K562 (cell line): ENCODE data around the gene PRRC2B. TPM values are rescaled to one million over a fixed set of nuclear protein-coding genes. Genes with fewer than 3 reads are reported as not detected.

Experiments
- ATAC-seq: fragments of 200-7000 bp; cut with Tn5 transposase; 3 replicates; pipeline ENCODE4 v1.9.1; 2020; ENCODE audit warnings: moderate library complexity
- BruUV-seq: library from RNA; stranded (reverse); fragments of 400-500 nt; replicated peaks from 2 replicates; lab custom pipeline; 2021; lab: Mats Ljungman, UMichigan
- CTCF ChIA-PET: fragments of 300-600 bp; formaldehyde crosslinking; extraction: SDS; loops from one replicate; lab custom pipeline; 2021; ENCODE audit warnings: low intra/inter-chr PET ratio; lab: Yijun Ruan, JAX
- POLR2A ChIA-PET: fragments of 300-600, 350-650 bp; sonication (Branson Sonifier 250); formaldehyde crosslinking; extraction: SDS; loops from one replicate; lab custom pipeline; 2021; ENCODE audit warnings: antibody characterized with exemption, inconsistent platforms; lab: Yijun Ruan, JAX
- DNase-seq, 4 experiments: peaks; one replicate each; pipeline versions ENCODE4 v3.0.0 to v3.0.0-alpha.2; 2011 to 2018; ENCODE audit warnings: low spot score in 3 of 4, mixed read lengths in 3 of 4; ENCODE audit errors: extremely low read depth in 1 of 4
- FAIRE-seq: peaks from 2 replicates; lab custom pipeline; 2011; peaks lifted over from hg19 to GRCh38; lab: Jason Lieb, UNC
- H2AFZ ChIP-seq: 2 replicates; pipeline ENCODE4 v1.6.0; 2011; ENCODE audit warnings: low read depth, low read length, control low read depth, inconsistent platforms
- H3K27ac ChIP-seq: fragments of 200-600 bp; 3 replicates; pipeline ENCODE4 v1.8.0; 2011; ENCODE audit warnings: low read depth, mild to moderate bottlenecking, control low read depth, inconsistent platforms, low read length, moderate library complexity, mixed read lengths; ENCODE audit errors: extremely low read depth
- H3K27me3 ChIP-seq, 2 experiments: fragments of 300-600 bp in 1 of 2; 2 replicates in 1 of 2; 3 replicates in 1 of 2; pipeline versions ENCODE4 v1.6.0 to v1.8.0; 2011; ENCODE audit warnings: inconsistent platforms in 2 of 2, low read length in 2 of 2, mild to moderate bottlenecking in 1 of 2, mixed read lengths in 1 of 2, moderate library complexity in 1 of 2; ENCODE audit not compliant: control insufficient read depth in 2 of 2, insufficient read depth in 2 of 2
- H3K36me3 ChIP-seq: fragments of 300-600 bp; 3 replicates; pipeline ENCODE4 v1.8.0; 2011; ENCODE audit warnings: mild to moderate bottlenecking, low read length, inconsistent platforms; ENCODE audit not compliant: control insufficient read depth, insufficient read depth
- H3K4me1 ChIP-seq, 2 experiments: fragments of 200-600 bp in 1 of 2; replicated peaks in 1 of 2; 2 replicates in 1 of 2; 3 replicates in 1 of 2; pipeline versions ENCODE4 v1.5.1 to v1.8.0; 2011; ENCODE audit warnings: inconsistent platforms in 2 of 2, low read length in 2 of 2, mild to moderate bottlenecking in 1 of 2, mixed read lengths in 1 of 2, moderate library complexity in 1 of 2; ENCODE audit not compliant: control insufficient read depth in 2 of 2, insufficient read depth in 2 of 2
- H3K4me2 ChIP-seq: 2 replicates; pipeline ENCODE4 v1.6.1; 2011; ENCODE audit warnings: low read length, control low read depth, inconsistent platforms, mixed read lengths; ENCODE audit not compliant: insufficient read depth
- H3K4me3 ChIP-seq: fragments of 200-600 bp; sonication (generic), shearing (Covaris generic); 2 replicates; pipeline ENCODE4 v1.5.1; 2016; ENCODE audit warnings: control low read depth, inconsistent platforms
- H3K79me2 ChIP-seq: fragments of 200-600 bp; 3 replicates; pipeline ENCODE4 v1.8.0; 2011; ENCODE audit warnings: low read length, inconsistent platforms; ENCODE audit not compliant: control insufficient read depth, insufficient read depth
- H3K9ac ChIP-seq, 2 experiments: 2 replicates each; pipeline versions ENCODE4 v1.6.0 to v1.6.1; 2011; ENCODE audit warnings: low read depth in 2 of 2, low read length in 2 of 2, control low read depth in 1 of 2, inconsistent platforms in 1 of 2, mild to moderate bottlenecking in 1 of 2, mixed read lengths in 1 of 2; ENCODE audit not compliant: insufficient read depth in 1 of 2
- H3K9me1 ChIP-seq: one replicate; pipeline ENCODE4 v1.6.0; 2011; ENCODE audit warnings: inconsistent platforms, mild to moderate bottlenecking, low read length, moderate library complexity; ENCODE audit not compliant: control insufficient read depth, insufficient read depth
- H3K9me3 ChIP-seq: replicated peaks from 2 replicates; pipeline ENCODE4 v1.5.1; 2011; ENCODE audit warnings: low read depth, low read length, inconsistent platforms; ENCODE audit not compliant: control insufficient read depth, insufficient read depth
- H4K20me1 ChIP-seq: replicated peaks from 2 replicates; pipeline ENCODE4 v1.6.1; 2011; ENCODE audit warnings: low read length, inconsistent platforms, mixed read lengths; ENCODE audit not compliant: control insufficient read depth, insufficient read depth
- BDP1 ChIP-seq: IDR thresholded peaks from 3 replicates; pipeline ENCODE4 v1.6.1; 2011; ENCODE audit not compliant: insufficient read length, insufficient read depth
- DMBX1 ChIP-seq: fragments of 250-450 bp; sonication (Bioruptor Pico); IDR thresholded peaks from 2 replicates; pipeline ENCODE4 v1.8.0; 2022; ENCODE audit warnings: inconsistent platforms, mild to moderate bottlenecking, moderate library complexity, borderline replicate concordance
- HMG20B ChIP-seq: fragments of 250-450 bp; sonication (Bioruptor Pico); IDR thresholded peaks from 2 replicates; pipeline ENCODE4 v1.5.0; 2021; ENCODE audit warnings: mild to moderate bottlenecking
- HOXB6 ChIP-seq: fragments of 250-450 bp; sonication (Bioruptor Pico); IDR thresholded peaks from 2 replicates; pipeline ENCODE4 v1.5.1; 2022; ENCODE audit warnings: mild to moderate bottlenecking, borderline replicate concordance
- KDM2B ChIP-seq: fragments of 250-450 bp; sonication (Bioruptor Pico); IDR thresholded peaks from 2 replicates; pipeline ENCODE4 v1.8.0; 2021; ENCODE audit warnings: mild to moderate bottlenecking, moderate library complexity
- MAFF ChIP-seq: IDR thresholded peaks from 2 replicates; pipeline ENCODE4 v1.6.1; 2012; ENCODE audit warnings: low read length, improper control_type of control experiment
- MYBL2 ChIP-seq, 2 experiments: fragments of 450-650 bp in 1 of 2; sonication (generic) in 1 of 2; formaldehyde crosslinking in 1 of 2; IDR thresholded peaks; 2 replicates each; pipeline versions ENCODE4 v1.6.1 to v1.8.1; 2017 to 2022; ENCODE audit warnings: borderline replicate concordance in 1 of 2, inconsistent platforms in 1 of 2, low read depth in 1 of 2, mild to moderate bottlenecking in 1 of 2, missing genetic modification reagents in 1 of 2, moderate library complexity in 1 of 2
- NCOA4 ChIP-seq: fragments of 450-650 bp; IDR thresholded peaks from 2 replicates; pipeline ENCODE4 v1.6.1; 2018; ENCODE audit warnings: mild to moderate bottlenecking; ENCODE audit not compliant: partially characterized antibody
- PURB ChIP-seq: sonication (generic); formaldehyde crosslinking; IDR thresholded peaks from 2 replicates; pipeline ENCODE4 v1.9.0; 2021; ENCODE audit warnings: low read depth, mild to moderate bottlenecking, missing genetic modification reagents
- SMAD1 ChIP-seq: fragments of 150-350 bp; IDR thresholded peaks from 2 replicates; pipeline ENCODE4 v1.6.1; 2014; ENCODE audit warnings: low read length, low read depth; ENCODE audit not compliant: partially characterized antibody
- SOX6 ChIP-seq: fragments of 450-650 bp; IDR thresholded peaks from 2 replicates; pipeline ENCODE4 v1.6.1; 2014; ENCODE audit warnings: mild to moderate bottlenecking
- SREBF2 ChIP-seq: sonication (generic); formaldehyde crosslinking; IDR thresholded peaks from 2 replicates; pipeline ENCODE4 v1.4.0; 2020; ENCODE audit warnings: mild to moderate bottlenecking, missing genetic modification reagents
- WGBS: fragments of 100-300 bp; shearing (Covaris generic); methylation state at CpG from one replicate; pipeline ENCODE4 v1.1.6; 2016; ENCODE audit warnings: low coverage, mixed read lengths; ENCODE audit not compliant: insufficient coverage; ENCODE audit errors: missing lambda C conversion rate; 5-methylcytosine and 5-hydroxymethylcytosine counted together
- in situ Hi-C: fragments of 300-500 bp; cut with MboI; formaldehyde crosslinking; loops from 4 replicates; pipeline ENCODE4 v1.15.0; 2018; ENCODE audit warnings: inconsistent platforms, mixed read lengths
- intact Hi-C: fragments of 100-400 bp; cut with micrococcal nuclease; formaldehyde crosslinking; loops from 2 replicates; pipeline ENCODE4 v1.14.2; 2022
- polyA plus RNA-seq, 8 experiments: library from polyadenylated mRNA; depleted of rRNA in 4 of 8; stranded (reverse) in 5 of 8; unstranded in 3 of 8; fragments of >200 nt; fragmentation: Nextera tagmentation in 2 of 8; fragmentation: Illumina TruSeq in 1 of 8; extraction: Ambion mirVana in 2 of 8; extraction: Trizol in 1 of 8; gene quantifications; 2 replicates each; pipeline versions ENCODE4 v1.2.1 to v1.2.3, GENCODE V29; 2011 to 2014; ENCODE audit warnings: inconsistent platforms in 1 of 8, missing spikeins in 1 of 8
- total RNA-seq, 7 experiments: library from RNA; depleted of rRNA in 6 of 7; stranded (reverse); fragments of >200 nt in 6 of 7; fragmentation: Illumina TruSeq in 2 of 7; extraction: Trizol in 2 of 7; gene quantifications; 2 replicates each; pipeline versions ENCODE4 v1.2.1 to v1.2.3, GENCODE V29; 2011 to 2021; ENCODE audit warnings: low replicate concordance in 1 of 7
- TF ChIP-seq, protein P1 (sequence below): sonication (generic); formaldehyde crosslinking; IDR thresholded peaks from 2 replicates; pipeline ENCODE4 v1.4.0; 2020; ENCODE audit warnings: mild to moderate bottlenecking, missing genetic modification reagents
- TF ChIP-seq, protein P2 (sequence below): fragments of 250-450 bp; sonication (Bioruptor Pico); IDR thresholded peaks from 2 replicates; pipeline ENCODE4 v1.8.0; 2022; ENCODE audit warnings: moderate library complexity, mild to moderate bottlenecking, inconsistent platforms
- TF ChIP-seq, protein P3 (sequence below): fragments of 250-450 bp; sonication (Bioruptor Pico); IDR thresholded peaks from 2 replicates; pipeline ENCODE4 v1.5.1; 2021; ENCODE audit warnings: mild to moderate bottlenecking

Gene PRRC2B
- total and polyA plus RNA-seq, 9 of the 15 experiments (the other 6 are each of a cell fraction or from before 2014, with no cell fraction given): 0.34 to 125 (median 30.9) TPM

DNA sequence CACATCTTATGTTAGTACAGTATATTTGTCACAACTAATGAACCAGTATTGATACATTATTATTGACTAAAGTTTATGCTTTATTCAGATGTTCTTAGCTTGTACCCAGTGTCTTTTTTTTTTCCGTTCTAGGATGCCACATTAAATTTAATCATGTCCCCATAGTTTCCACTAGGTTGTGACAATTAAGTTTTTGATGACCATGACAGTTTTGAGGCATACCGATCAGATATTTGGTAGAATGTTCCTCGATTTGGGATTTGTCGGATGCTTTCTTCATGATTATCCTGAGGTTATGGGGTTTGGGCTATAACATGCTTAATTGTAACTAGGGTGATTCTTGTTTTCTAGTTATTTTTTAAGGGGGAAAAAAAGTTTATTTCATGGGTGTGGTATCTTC lies 22.6 kb downstream of the PRRC2B start (continued):
- no peak for TF ChIP-seq PURB (CRISPR knock-in tag)
- no peak for TF ChIP-seq KDM2B
- no peak for TF ChIP-seq SMAD1
- TF ChIP-seq MAFF: peak; percentile 19; the same call in 1 of the 2 replicates
- TF ChIP-seq HMG20B (CRISPR knock-in tag): no peak
- TF ChIP-seq, protein P1, sequence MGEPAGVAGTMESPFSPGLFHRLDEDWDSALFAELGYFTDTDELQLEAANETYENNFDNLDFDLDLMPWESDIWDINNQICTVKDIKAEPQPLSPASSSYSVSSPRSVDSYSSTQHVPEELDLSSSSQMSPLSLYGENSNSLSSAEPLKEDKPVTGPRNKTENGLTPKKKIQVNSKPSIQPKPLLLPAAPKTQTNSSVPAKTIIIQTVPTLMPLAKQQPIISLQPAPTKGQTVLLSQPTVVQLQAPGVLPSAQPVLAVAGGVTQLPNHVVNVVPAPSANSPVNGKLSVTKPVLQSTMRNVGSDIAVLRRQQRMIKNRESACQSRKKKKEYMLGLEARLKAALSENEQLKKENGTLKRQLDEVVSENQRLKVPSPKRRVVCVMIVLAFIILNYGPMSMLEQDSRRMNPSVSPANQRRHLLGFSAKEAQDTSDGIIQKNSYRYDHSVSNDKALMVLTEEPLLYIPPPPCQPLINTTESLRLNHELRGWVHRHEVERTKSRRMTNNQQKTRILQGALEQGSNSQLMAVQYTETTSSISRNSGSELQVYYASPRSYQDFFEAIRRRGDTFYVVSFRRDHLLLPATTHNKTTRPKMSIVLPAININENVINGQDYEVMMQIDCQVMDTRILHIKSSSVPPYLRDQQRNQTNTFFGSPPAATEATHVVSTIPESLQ (CRISPR knock-in tag): no peak
- no peak for TF ChIP-seq SREBF2 (CRISPR knock-in tag)
- TF ChIP-seq BDP1: no peak

DNA sequence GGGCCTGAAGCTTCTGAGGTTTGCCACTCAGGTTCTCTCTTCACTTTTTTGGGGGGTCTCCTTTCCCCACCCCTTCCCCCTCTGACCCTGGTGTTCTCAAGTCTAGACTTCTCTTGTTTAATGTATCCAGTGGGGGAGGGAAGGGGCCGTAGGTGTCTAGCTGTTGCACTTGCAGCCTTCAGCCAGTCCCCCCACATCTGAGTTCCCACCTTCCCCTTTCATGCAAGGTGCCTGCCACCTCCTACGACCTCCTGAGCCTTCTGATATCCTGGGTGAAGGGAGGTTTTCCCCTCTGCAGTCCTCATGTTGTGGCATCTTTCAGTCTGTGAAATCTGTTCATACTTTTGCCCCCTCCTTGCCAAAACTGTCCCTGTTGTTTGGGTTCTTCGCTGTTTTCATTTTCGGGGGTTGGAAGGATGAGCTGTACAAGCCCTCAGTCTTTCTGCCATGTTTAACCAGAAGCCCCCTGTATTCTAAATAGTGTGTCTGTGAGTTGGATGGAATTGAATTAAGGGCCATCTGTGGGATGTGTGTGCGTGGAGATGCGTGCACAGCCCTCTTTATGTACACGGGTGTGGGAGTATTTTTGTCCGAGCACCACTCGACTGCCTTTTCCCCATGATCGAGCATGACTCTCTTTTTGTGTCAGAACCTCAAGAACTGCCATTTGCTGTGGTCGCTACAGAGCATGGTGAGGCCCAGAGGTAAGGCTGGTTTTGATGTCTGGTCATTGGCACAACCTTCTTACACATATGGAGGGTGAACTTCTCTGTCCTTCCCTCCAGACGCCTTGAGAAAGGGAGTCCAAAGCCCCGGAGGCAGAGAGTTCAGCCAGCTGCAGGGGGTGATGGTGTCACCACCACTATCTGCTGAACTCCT lies 23.6 kb downstream of the PRRC2B start:
- WGBS: 71% methylated on average over 13 of the region's 13 CpGs
- H4K20me1 ChIP-seq: peaks cover 75% of the 10 kb centered on the region
- no peak overlapping the region for H2AFZ ChIP-seq
- BruUV-seq: no TSS peak
- H3K4me2 ChIP-seq: no peak overlapping the region
- H3K9ac ChIP-seq: peak overlapping the region in 1 of 2 experiments; percentile 3; a peak in 1 of 4 replicates
- no peak; the same call in 2 of the 3 replicates for ATAC-seq
- FAIRE-seq: no peak
- H3K9me3 ChIP-seq: no peaks in the 10 kb centered on the region
- peaks cover 64% of the 10 kb centered on the region for H3K36me3 ChIP-seq
- intact Hi-C loops: no loop called here
- ChIA-PET CTCF (no interaction called here), POLR2A (interaction anchor here (0.6 to 5.5 kb wide), 5 partner anchors 9 to 81 kb away, joined by 3 to 43 read pairs (median 3); no protein-coding TSS in a partner anchor)
- peaks cover 100% of the 10 kb centered on the region for H3K79me2 ChIP-seq
- peaks cover 26% of the 10 kb centered on the region in 2 experiments; a peak in 4 of 5 replicates for H3K4me1 ChIP-seq
- H3K27ac ChIP-seq: 0 out of 3 replicates have a peak overlapping the region, but pooled peaks have one; percentile 7
- in situ Hi-C loops: no loop called here
- no peak for DNase-seq
- H3K27me3 ChIP-seq: no peaks in the 10 kb centered on the region
- H3K9me1 ChIP-seq: peaks cover 8% of the 10 kb centered on the region
- no peak overlapping the region for H3K4me3 ChIP-seq
- TF ChIP-seq MYBL2 (IDR thresholded peaks at IDR 0.05; ENCODE audit: low read depth) (no peak), MYBL2 (CRISPR knock-in tag; IDR thresholded peaks at IDR 0.05; ENCODE audit: borderline replicate concordance) (no peak), SOX6 (no peak), DMBX1 (CRISPR knock-in tag) (no peak), NCOA4 (no peak), HOXB6 (CRISPR knock-in tag) (no peak)
- TF ChIP-seq, protein P2, sequence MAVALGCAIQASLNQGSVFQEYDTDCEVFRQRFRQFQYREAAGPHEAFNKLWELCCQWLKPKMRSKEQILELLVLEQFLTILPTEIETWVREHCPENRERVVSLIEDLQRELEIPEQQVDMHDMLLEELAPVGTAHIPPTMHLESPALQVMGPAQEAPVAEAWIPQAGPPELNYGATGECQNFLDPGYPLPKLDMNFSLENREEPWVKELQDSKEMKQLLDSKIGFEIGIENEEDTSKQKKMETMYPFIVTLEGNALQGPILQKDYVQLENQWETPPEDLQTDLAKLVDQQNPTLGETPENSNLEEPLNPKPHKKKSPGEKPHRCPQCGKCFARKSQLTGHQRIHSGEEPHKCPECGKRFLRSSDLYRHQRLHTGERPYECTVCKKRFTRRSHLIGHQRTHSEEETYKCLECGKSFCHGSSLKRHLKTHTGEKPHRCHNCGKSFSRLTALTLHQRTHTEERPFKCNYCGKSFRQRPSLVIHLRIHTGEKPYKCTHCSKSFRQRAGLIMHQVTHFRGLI (CRISPR knock-in tag): no peak
- TF ChIP-seq, protein P3, sequence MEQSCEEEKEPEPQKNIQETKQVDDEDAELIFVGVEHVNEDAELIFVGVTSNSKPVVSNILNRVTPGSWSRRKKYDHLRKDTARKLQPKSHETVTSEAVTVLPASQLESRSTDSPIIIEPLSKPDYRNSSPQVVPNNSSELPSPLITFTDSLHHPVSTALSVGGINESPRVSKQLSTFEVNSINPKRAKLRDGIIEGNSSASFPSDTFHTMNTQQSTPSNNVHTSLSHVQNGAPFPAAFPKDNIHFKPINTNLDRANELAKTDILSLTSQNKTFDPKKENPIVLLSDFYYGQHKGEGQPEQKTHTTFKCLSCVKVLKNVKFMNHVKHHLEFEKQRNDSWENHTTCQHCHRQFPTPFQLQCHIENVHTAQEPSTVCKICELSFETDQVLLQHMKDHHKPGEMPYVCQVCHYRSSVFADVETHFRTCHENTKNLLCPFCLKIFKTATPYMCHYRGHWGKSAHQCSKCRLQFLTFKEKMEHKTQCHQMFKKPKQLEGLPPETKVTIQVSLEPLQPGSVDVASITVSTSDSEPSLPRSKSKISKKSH: no peak
